Amygdala (tissue), 56 donors: ENCODE results near the gene GDPD5.

Experiments
- DNase-seq, 56 donors: peaks; one replicate each; lab custom pipeline; 2025; lab: John Stamatoyannopoulos, UW

Gene GDPD5

DNA sequence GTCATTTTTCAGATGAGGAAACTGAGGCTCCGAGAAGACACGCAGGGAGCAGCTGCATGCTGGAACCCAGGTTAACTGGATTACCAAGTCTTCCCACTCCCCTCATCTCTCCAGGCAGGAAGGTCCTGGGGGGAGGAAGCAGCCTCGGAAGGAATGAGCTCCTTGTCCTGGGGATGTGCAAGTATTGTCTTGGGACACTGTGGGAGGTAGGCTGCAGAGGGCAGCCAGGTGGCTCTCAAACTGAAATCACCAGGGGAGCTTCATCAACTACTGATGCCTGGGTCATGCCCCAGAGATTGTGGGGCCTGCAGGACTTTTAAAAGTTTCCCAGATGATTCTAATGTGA is 7.6 kb downstream of the GDPD5 start:
- DNase-seq: no peak

DNA sequence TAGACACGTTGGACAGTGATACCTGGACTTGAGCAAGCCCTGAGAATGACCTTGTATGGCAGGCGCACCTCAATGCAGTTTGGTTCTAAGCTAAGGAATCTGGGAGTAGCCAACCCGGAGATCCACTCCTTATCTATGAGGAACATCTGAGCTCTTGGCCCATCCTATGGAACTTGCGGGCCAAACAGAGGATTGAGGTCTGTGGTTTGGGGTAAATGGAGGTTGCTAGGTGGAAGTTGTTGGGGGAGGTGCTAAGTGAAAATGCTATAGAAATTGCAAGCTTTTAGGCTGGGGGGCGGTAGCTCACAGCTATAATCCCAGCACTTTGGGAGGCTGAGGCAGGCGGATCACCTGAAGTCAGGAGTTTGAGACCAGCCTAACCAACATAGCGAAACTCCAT is 8.9 kb downstream of the GDPD5 start:
- DNase-seq: no peak

DNA sequence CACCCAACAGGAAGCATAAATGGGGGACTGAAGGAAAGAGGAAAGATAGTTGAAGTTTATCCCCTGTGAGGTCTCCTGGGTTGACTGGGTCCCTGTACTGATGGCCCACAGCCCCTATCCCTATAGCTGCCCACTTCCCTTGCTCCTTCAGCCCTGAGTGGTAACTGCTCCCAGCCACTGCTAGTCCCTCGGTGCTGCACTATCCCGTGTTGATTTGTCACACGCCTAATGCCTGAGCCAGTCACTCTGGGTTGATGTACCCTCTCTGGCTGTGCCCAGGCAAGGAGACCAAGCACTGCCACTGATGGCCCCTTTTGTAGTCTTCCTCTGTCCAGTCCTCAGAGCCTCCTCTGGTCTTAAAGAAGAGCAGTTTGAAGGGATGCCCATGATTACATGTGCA is 9.6 kb downstream of the GDPD5 start:
- DNase-seq: no peak

DNA sequence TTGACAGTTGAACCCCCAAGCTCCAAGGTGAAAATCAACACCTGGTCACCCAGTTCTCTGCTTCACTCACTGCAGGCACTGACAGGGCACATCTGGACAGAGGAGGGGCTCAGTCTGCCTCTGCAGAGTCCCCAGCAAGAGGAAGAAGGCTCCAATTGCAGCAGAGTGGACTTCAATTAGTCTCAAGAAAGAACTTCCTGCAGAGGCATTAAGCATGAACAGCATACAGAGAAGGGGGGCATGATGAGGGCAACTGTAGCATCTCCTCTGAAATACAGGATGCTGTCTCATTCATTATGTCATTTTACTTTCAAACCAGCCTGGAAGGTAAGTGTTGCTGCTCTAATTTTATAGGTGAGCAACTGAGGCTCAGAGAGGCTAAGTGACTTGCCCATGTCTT is 11.1 kb downstream of the GDPD5 start:
- DNase-seq: no peak

DNA sequence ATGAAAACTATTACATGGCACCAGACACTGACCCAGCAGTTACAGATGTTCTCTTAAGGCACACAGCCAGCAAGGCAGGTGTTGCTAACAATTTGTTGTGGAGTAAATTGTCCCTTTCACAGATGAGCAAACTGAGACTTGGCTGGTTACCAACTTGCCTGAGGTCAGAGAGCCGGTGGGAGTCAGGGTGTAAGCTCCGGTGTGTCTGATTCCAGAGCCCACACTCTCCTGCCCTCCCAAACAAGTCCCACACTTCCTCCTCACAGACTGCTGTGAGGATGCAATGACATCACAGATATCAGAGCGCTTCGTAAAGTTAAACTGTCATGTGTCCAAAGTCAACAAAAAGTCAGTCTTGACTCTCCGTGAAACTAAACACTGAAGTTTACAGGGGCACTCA is 12.5 kb downstream of the GDPD5 start:
- no peak for DNase-seq

DNA sequence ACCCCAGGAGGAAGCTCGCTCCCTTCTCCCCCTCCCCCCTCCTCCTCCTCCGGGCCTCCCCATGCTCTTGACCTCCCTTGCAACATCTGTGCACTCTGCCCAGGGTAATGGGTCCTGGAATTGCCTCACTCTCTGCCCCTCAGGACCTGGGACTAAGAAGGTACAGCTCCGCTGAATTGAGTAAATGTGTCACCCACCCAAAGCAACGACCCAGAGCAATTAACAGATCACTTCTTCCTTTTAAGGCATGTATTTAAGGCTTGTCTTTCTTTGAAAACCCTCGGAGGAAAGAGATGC is 15.1 kb downstream of the GDPD5 start:
- DNase-seq: no peak

DNA sequence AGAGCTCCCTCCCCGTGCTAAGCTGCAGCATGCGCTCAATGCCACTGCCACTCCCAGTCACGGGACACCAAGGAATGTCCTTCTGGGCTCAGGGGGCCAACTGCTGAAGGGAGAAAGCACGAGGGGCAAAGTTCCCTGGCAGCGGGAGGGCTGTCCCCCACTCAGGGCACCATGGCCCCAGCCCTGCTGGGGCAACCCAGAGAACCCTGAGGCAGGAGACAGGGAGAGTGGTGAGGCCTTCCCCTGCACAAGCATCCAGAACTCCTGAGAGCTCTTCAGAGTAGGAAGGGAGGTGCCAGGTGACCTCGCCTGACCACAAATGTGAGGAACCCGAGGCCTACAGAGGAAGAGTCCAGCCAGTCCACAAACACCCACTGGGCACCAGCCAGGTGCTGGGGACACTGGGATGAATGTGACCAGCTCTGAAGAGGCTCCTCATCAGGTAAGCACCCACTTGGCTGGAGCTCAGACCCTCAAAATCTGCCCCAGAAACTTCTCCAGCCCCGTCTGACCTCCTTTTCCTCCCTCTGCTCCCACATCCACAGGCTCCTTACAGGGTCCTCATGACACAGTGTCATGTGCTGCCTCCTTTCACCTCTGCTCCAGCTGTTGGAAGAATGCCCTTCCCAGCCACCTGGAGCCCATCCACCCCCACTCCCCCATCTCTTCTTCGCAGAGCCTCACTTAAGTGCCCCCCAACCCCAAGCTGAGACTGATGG is 15.6 kb downstream of the GDPD5 start:
- DNase-seq: no peak

DNA sequence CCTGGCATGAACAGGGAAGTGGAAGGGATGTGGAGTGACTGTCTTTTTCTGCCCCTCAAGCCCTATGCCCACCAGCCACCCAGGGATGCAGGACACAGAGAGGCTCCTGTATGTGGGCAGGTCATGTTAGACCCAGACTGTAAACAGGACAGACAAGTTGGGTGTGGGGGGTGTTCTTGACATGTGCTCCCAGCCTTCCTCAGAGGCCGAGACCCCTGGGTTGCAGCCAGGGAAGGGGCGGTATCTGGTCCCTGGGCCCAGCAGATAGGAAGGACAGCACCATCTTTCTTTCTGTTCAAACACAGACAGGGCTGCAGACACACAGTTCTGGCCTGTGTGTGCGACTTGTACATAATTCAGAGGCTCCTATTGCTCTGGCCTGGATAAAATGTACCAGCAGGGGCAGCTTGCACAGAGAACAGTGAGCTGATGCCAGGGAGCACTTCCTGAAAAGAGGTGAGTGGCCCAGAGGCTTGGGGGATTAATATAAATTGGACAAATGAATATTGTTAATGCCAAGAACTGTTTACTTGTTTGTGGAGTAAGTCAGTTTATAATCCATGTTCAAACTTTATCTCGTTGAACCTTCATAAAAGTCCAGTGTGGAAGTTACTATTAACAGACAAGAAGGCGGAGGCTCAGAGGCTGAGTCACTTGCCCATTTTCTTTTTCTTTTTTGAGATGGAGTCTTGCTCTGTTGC is 16.6 kb downstream of the GDPD5 start:
- no peak for DNase-seq

DNA sequence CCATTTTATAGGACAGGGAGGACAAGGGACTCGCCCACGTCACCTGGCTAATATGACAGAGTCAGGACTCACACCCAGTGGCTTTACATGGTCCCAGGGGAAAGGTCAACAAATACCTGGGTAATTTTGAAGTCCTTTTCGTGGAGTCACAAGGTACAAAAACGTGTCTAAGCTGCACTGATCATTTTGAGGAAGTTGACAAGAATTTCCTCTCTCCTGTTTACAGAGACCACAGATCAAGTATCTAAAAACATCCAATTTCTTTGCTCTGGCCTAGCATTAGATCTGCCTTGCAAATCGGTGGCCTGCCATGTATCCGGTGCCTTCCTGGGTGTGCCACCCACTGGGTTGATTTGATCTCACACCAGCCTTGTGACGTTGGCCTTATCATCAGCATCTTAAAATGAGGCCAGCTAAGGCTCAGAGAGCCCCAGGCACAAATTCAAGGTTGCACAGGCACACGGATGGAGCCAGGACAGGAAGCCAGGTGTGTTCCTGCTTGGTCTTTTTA is 17.6 kb downstream of the GDPD5 start:
- DNase-seq: no peak

DNA sequence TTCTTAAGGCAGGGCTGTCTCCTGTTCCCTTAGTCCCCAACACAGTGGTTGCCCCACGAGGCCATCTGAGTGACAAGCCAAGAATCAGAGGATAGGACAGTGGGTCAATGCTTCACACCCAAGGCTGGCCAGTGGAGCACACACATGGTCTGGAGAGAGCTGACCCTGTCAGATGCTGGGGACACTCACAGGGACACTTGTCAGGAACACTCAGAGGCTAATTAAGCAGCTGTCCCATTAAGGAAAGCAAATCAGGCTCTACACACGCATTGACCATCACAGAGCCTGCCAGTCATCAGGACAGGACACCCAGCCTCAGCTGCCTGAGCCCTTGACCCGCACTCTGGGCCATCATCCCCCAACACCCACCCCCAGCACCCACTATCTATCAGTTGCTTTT is 18.2 kb downstream of the GDPD5 start:
- DNase-seq: no peak

DNA sequence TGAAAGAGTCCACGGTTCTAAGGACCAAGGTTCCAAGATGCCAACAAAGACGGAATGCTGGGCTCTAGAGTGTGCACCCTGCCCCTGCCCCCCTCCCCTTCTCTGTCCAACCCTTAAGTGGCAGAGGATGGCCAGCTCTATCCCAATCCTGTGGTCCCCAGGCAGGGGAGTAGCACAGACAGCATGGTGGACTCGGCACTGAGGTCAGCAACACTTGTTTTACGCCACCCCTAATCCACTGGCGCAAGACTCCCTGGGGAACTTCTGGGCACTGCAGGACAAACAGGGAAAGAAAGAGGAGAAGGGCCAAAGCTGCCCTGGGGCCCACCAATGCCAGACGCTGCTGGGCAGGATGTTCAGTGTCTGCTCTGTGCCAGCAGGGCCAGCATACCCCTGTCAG is 18.9 kb downstream of the GDPD5 start:
- DNase-seq: no peak

DNA sequence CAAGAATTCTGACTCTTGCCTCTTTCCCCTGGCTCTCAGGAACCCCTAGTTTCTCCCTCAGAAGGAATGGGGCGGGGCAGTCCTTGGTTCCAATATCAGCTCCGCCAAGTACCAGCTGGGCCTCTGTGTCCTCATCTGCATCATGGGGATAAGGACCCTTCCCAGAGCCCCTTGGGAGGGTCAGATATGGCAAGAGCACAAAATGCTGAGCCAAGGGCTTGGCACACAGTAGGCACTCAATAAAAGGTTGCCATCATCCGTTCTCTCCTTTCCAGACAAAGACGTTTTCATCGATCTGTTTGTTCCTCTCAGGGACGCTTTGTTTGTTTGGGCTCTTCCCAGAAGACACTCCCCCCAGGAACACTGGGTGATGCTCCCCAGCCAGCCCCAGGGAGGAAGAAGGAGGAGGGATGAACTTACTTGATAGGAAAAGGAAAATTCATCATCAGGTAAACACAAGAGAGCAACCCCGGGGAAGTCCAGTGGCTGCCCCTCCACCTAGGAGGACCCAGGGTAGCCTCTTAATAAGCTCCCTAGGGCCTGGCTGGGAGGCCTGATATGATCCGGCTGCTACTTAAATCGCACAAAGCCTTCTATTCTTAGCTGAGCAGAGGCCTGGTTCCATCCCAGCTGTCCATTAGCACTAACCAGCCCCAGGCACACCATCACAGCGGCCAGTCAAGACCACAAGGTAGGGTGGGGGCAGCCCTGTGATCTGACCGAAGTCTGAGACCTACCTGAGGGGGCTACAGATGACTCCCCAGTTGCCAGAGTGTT is 19.6 kb downstream of the GDPD5 start:
- peak in 1 of 56 donors; percentile 6 for DNase-seq

DNA sequence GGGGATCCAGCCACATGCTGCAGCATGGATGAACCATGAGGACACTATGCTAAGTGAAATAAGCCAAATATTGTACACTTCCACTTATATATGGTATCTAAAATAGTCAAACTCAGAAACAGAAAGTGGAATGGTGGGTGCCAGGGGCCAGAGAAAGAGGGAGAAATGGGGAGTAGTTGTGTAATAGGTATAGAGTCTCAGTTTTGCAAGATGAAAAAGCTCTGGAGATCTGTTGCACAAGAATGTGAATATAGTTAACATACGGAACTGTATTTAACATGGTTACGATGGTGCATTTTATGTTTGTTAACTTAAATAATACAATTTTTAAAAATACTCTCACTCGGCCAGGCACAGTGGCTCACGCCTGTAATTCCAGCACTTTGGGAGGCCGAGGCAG is 21.2 kb downstream of the GDPD5 start:
- DNase-seq: no peak

DNA sequence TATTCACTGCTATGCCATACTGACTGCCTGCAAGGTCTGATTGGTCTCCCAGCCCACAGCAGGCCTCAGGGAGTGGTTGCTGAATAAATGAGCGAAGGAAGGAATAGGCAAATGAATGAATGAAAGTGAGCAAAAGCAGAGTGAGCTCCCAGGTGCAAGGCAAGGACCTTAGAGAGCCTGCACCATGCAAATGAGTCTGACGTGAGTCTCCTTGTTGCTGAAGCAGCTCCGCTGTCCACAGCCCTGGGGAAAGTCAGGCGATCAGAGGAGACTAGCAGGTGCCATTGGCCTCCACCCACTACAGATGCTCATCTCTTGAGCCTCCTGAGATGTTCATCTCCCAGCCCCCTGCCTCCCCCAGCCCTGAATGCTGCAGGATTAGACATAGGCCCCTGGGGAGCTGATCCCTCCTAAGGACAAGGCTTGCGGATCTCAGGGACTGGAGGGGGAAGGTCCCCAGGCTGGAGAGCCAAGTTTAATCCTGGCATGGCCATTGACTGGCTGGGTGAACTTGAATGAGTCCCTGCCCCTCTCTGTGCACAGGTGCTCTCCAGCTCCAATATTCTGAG is 22.1 kb downstream of the GDPD5 start:
- no peak for DNase-seq

DNA sequence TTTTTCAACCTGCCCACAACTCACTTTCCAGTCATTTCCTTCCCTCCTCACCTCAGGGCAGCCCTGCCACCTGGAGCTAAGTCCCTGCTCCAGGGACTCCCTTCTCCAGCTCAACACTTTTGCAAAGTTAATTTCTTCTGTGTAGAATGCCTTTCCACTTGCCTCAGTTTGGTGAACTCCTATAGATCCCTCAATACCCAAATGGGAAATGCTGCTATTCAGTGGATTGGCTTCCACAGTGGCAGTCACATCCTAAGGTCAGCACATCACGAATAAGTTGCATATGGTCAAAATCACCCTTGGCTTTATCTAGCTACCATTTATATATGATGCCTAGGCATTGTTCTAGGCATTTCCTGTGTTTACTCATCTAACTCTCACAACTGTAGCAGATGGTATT is 23.6 kb downstream of the GDPD5 start:
- DNase-seq: no peak

DNA sequence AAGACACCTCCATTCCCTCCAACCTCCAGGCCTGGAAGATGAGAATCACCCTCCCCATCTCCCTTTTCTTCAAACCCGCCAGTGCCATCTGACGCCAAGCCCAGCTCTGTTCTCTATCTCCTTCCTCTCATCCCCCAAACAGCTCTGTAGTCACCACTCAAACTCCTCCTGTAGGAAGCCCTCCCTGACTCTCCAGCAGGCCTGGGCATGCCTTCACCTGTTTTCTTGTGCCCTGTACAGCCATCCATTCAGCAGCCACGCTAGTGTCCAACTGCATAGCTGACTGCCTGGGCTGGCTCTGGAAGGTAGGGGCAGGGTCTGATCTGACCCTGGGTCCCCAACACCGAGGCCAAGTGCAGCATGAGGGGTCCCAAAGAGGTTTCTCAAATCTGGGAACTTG is 25.0 kb downstream of the GDPD5 start:
- DNase-seq: no peak

DNA sequence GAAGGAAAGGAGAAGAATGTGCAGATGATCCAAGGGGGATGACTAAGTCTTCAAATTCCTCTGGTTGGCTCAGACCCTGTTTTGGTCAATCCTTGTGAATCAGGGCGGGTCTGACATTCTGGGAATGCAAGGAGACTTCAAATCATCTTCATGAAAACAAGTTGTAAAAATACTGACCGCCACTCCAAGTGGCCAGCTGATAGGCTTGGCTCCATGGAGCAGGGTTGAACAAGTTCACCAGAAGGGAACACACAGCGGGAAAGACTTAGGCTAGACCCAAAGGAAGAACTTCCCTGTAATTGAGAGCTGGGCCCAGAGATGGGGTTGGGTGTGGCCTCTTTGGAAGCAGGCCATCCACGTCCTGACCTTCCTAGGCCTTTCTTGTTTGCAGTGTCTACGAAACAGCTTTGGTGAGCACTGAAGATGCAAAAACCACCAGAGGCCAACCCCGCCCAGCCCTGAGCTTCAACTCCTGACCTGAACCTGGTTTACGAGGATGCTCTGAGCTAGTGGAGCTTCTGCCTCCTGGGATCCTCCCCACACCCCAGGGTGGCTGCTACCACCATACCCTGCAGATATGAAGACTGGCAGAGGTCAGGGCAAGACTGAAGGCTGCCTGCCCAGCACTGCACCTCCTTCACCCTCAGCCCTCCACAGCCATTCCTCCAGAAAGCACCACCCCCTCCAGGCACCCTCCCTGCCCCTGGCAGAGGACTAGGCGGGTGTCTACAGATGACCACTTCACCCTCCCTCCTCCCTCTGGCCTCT is 26.1 kb downstream of the GDPD5 start:
- no peak for DNase-seq

DNA sequence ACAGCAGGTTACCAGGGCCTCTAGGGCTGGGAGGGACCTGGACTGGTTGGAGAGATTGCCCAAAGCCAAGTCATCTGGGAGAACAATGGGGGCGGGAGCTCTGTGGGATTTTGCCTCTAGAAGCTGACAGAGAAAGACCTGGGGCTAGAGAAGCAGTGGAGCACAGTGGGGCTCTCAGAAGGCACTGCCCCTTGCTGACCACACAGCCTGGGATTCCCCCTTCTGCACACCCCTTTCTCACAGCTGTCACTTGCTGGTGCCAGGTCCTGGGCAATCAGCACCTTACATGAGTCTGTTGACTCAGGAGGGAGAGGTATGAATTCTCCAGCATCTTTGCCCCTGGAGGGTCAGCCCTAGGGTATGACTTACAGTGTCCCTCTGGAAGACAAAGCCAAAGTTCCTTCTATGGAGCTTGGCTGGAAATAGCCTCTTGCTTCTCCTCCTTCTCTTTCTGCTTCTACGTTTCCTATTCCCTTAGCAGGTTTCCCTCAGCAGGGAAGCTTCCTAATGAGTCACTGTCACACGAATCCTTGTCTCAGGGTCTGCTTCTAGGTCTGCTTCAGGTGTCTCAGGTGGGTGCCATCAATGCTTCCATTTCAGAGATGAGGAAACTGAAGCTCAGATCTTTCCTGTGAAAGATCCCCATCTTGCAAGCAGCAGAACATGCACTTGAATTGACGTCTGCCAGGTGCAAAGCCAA is 27.0 kb downstream of the GDPD5 start:
- no peak for DNase-seq

DNA sequence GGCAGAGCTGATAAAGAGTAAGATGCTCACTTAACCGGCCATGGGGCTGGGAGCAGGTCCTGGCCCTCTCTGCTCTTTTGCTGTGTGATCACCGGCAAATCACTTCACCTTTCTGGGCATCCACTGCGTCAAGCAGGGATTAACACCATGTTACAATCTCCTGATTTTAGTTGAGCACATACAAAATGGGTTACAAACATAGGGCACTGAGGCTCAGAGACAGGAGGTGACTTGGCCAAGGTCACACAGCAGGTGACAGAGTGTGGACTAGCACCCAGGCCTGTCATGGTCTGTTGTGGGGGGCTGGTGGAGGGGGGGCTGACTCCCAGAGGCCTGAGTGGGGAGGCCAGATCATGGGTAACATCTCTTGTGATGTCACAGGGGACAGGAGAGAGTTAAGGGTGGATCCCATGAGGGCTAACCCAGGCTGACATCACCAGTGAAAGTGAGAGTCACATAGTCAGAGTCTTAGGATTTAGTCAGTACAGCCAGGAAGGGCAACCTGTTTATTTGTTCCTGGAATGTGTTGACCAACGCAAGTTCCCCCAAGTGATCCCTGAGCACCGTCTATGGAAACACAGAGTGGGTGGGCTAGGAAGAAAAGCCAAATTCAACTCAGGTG is 27.8 kb downstream of the GDPD5 start:
- no peak for DNase-seq

DNA sequence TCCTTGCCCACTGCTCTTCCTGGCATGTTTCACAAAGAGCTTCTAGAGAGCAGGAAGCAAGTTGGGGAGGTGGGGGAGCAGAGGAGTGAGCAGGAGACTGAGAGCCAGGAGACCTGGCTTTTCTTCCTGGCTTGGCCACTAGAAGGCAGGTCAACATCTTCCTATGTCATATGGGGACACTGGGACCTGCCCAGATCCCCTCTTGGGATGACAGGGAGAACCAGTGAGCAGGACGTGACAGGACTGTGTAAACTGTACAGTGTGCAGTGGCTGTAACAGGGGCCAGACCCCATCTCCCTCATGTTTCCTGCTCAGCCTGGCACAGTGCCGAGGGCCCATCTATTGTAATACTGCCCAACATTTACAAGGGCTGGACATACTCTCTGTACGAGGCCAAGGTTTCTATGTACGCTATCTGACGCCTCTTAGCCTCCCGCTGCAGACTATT is 29.4 kb downstream of the GDPD5 start:
- DNase-seq: no peak
